OCI-LY3 (cell line): ENCODE measurements around the gene GH2.

Source experiments
- H2AFZ ChIP-seq: fragments of 200-600, 300-600 bp; shearing (Covaris generic); 2 replicates; pipeline ENCODE4 v1.6.0; 2014; ENCODE audit warnings: antibody characterized with exemption, low read depth, low read length
- H3K27ac ChIP-seq: fragments of 200-600, 300-600 bp; sonication (generic); 2 replicates; pipeline ENCODE4 v1.5.1; 2014; ENCODE audit warnings: mild to moderate bottlenecking, low read length, moderate library complexity, mixed read lengths
- H3K27me3 ChIP-seq: fragments of 200-600, 300-600 bp; sonication (generic); 2 replicates; pipeline ENCODE4 v1.6.1; 2014; ENCODE audit warnings: low read depth, low read length, mixed read lengths
- H3K36me3 ChIP-seq: fragments of 200-600, 300-600 bp; sonication (generic); replicated peaks from 2 replicates; pipeline ENCODE3; 2014; ENCODE audit warnings: low read depth, low read length, mixed read lengths
- H3K4me1 ChIP-seq: fragments of 300-600, 200-600 bp; sonication (generic); 2 replicates; pipeline ENCODE4 v1.6.1; 2014; ENCODE audit warnings: low read length, mixed read lengths
- H3K4me2 ChIP-seq: fragments of 200-600, 300-600 bp; sonication (generic); 2 replicates; pipeline ENCODE4 v1.6.1; 2014; ENCODE audit warnings: low read length, mixed read lengths
- H3K4me3 ChIP-seq: fragments of 300-600, 200-600 bp; sonication (generic); 2 replicates; pipeline ENCODE4 v1.5.1; 2014; ENCODE audit warnings: antibody characterized with exemption, mild to moderate bottlenecking, low read length, moderate library complexity
- H3K79me2 ChIP-seq: fragments of 300-600, 200-600 bp; shearing (Covaris generic); 2 replicates; pipeline ENCODE4 v1.6.1; 2014; ENCODE audit warnings: mild to moderate bottlenecking, low read length, mixed read lengths
- H3K9ac ChIP-seq: fragments of 300-600, 200-600 bp; shearing (Covaris generic); 2 replicates; pipeline ENCODE4 v1.6.0; 2014; ENCODE audit warnings: mild to moderate bottlenecking, low read length, moderate library complexity
- H3K9me3 ChIP-seq: fragments of 200-600, 300-600 bp; shearing (Covaris generic); 2 replicates; pipeline ENCODE4 v1.6.1; 2014; ENCODE audit warnings: low read length, mixed read lengths; ENCODE audit not compliant: insufficient read depth
- H4K20me1 ChIP-seq: fragments of 200-600, 300-600 bp; sonication (generic); 2 replicates; pipeline ENCODE4 v1.6.1; 2016; ENCODE audit warnings: low read length, mixed read lengths; ENCODE audit not compliant: insufficient read depth
- CTCF ChIP-seq: fragments of 200-600, 300-600 bp; sonication (generic); IDR thresholded peaks from 2 replicates; pipeline ENCODE4 v1.5.1; 2014; ENCODE audit warnings: antibody characterized with exemption, low read length, low read depth
- EZH2phosphoT487 ChIP-seq: fragments of 200-600 bp; shearing (Covaris generic); IDR thresholded peaks from 2 replicates; pipeline ENCODE4 v1.6.1; 2018; ENCODE audit warnings: antibody characterized with exemption, mixed run types, low read depth

GH2 gene

GRCh38 chr17:63833741-63834373, 47.9 kb downstream of the GH2 start:
- peaks cover 64% of the 10 kb centered on the region for H3K36me3 ChIP-seq
- no peak overlapping the region for H3K9ac ChIP-seq
- peaks cover 13% of the 10 kb centered on the region for H4K20me1 ChIP-seq

DNA sequence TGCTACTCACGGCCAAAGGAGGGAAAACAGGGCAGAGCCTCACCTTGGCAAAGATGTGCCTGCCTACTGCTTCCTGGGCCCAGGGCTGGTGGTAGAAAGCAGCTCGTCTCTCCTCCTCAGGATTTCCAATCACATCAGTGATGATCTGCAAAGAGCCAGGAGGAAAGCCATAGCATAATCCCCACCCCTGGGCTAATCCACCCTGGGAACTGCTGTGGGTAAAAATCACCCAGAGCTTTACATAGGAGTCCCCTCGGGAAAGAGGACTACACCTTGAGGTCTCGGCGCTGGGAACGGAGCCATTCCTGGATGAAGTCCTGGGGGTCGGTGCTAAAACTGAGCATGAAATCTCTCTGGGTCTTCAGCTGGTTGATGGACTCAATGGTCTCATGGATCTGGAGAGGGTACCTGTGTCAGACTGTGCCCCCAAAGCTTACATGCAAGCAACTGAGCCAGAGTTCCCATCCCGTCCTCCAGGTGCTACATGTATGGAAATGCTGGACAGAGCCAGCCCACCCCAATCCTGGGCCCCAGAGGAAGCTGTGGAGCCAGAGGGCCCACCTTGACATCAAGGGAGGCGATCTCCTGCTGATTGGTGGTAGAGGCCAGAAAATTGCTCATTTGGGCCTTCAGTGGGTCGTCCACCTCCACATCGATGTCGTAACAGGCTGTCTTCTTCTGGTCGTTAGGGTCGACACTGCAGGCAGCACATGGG, 48.6 kb downstream of the GH2 start:
- Histone ChIP-seq H3K4me1 (peaks cover 7% of the 10 kb centered on the region), H4K20me1 (peaks cover 6% of the 10 kb centered on the region; the same call in 1 of the 2 replicates), H3K9me3 (no peaks in the 10 kb centered on the region), H3K4me2 (no peak overlapping the region), H3K36me3 (peaks cover 68% of the 10 kb centered on the region), H3K27me3 (no peaks in the 10 kb centered on the region), H3K9ac (no peak overlapping the region), H3K4me3 (no peak overlapping the region), H2AFZ (no peak overlapping the region), H3K27ac (no peak overlapping the region), H3K79me2 (peaks cover 30% of the 10 kb centered on the region)
- TF ChIP-seq CTCF: no peak

More at GRCh38 chr17:63833741-63834373, 47.9 kb downstream of the GH2 start:
- Histone ChIP-seq H3K4me3 (no peak overlapping the region), H3K9me3 (no peaks in the 10 kb centered on the region), H3K27ac (no peak overlapping the region), H3K4me1 (0 out of 2 replicates have a peak, but pooled peaks cover under 1% of the 10 kb centered on the region), H3K4me2 (no peak overlapping the region), H3K79me2 (peaks cover 30% of the 10 kb centered on the region), H2AFZ (no peak overlapping the region), H3K27me3 (no peaks in the 10 kb centered on the region)
- TF ChIP-seq EZH2phosphoT487 (no peak), CTCF (no peak)

- no peak overlapping the region for H3K27ac ChIP-seq
- peaks cover 9% of the 10 kb centered on the region for H3K4me1 ChIP-seq
- H3K79me2 ChIP-seq: peaks cover 30% of the 10 kb centered on the region
- H2AFZ ChIP-seq: no peak overlapping the region
- no peaks in the 10 kb centered on the region for H3K9me3 ChIP-seq
- H4K20me1 ChIP-seq: no peaks in the 10 kb centered on the region
- no peak overlapping the region for H3K9ac ChIP-seq
- no peaks in the 10 kb centered on the region for H3K27me3 ChIP-seq
- no peak overlapping the region for H3K4me3 ChIP-seq
- TF ChIP-seq CTCF (no peak), EZH2phosphoT487 (no peak)
- H3K36me3 ChIP-seq: peaks cover 68% of the 10 kb centered on the region
- no peak overlapping the region for H3K4me2 ChIP-seq
Observed at GRCh38 chr17:63832455-63832854, 49.3 kb downstream of the GH2 start.

- H3K4me2 ChIP-seq: no peak overlapping the region
- H2AFZ ChIP-seq: no peak overlapping the region
- no peaks in the 10 kb centered on the region for H4K20me1 ChIP-seq
- H3K36me3 ChIP-seq: peaks cover 68% of the 10 kb centered on the region
- H3K9ac ChIP-seq: no peak overlapping the region
- H3K4me1 ChIP-seq: peaks cover 9% of the 10 kb centered on the region
- no peak for TF ChIP-seq EZH2phosphoT487
- no peak for TF ChIP-seq CTCF
- no peaks in the 10 kb centered on the region for H3K27me3 ChIP-seq
- H3K79me2 ChIP-seq: peaks cover 27% of the 10 kb centered on the region
- H3K27ac ChIP-seq: no peak overlapping the region
- no peaks in the 10 kb centered on the region for H3K9me3 ChIP-seq
- no peak overlapping the region for H3K4me3 ChIP-seq
Observed at GRCh38 chr17:63832014-63832413, 49.7 kb downstream of the GH2 start.
